Activated CD4-positive, CD25-positive, alpha-beta regulatory T cell treated with anti-CD3 and anti-CD28 coated beads, Interleukin-2, amount 50 U/mL, for 24 hours (primary cell): ENCODE data around the gene FCN2.

Source experiments
- ATAC-seq, 2 donors: fragments of 150-1000 bp; cut with Tn5 transposase; one replicate each; pipeline ENCODE4 v1.10.0; 2021; ENCODE audit warnings: mild to moderate bottlenecking in 1 of 2, moderate library complexity in 1 of 2

Gene FCN2

DNA sequence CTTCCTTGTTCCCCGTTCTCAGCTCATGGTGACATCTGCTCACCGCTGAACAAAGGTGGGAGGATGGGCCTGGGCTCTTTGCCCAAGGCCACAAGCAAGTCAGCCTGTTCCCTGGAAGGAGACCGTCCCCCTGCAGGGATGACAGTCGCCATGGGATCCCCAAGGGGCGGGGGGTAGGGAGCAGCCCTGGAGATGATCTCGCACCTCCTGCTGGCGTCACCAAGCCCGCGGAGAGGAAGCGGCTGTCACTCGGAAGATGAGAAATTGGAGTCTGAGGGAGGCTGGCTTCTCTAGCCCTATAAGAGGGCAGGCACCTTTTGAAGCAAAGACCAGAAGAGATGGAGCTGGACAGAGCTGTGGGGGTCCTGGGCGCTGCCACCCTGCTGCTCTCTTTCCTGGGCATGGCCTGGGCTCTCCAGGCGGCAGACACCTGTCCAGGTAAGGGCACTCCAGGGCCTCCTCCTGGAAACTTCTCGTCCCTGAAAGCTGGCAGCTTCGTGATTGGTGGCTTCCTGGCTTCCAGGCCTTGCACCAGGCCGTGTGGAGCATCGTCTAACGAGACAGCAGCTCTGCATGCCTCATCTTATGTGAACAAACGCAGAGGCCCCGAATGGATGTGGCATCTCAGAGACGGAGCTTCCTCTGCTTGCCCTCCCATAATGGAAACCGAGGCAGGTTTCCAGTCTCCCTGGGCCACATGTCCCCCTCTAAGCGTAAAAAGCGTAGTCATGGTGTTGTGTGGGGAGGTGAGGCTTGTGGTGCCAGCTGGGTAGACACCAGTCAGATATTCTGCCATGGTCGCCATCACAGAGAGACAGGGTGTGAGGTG lies at the start of gene FCN2:
FCN2 (plus strand) TSS at position 327 of the 829 bp plus-strand sequence; CDS start at position 339, 12 bp downstream.
- no peak for ATAC-seq

DNA sequence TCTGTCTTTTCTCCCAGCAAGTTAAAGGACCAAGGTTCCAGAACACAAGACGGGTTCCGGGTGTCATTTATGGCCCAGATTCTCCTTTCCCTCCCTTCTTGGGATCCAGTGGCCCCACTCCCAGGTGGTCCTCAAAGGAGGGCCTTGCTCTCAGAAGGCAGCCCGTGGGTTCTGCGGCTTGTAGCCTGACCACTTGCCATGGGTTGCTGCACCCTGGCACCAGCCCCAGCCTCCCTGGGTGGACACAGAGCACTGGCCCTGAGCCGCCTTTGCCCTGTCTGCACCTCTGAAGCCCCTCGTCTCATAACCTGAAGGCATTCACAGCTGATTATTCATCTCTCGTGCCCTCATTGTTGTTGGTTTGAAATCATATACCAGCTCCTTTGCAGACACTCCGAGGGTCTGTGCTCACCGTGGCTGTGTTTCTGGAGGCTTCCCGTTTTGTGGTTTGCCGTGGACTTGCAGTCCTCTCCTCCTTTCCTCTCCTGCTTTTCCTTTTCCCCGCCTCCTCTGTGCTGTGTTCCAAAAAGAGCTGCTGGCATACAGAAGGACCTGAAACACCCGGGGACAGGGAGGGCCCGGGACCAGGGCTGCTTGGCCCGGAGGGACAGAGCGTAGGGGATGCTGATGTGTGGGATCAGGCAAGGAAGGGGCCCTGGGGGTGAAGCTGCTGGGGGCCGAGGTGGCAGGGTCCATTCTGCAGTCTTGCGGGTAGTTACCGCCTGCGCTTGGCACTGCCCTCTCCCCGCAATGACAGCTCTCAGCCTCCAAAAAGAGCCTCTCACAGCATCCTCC lies 49.5 kb upstream of the FCN2 start:
- ATAC-seq, result no peak

DNA sequence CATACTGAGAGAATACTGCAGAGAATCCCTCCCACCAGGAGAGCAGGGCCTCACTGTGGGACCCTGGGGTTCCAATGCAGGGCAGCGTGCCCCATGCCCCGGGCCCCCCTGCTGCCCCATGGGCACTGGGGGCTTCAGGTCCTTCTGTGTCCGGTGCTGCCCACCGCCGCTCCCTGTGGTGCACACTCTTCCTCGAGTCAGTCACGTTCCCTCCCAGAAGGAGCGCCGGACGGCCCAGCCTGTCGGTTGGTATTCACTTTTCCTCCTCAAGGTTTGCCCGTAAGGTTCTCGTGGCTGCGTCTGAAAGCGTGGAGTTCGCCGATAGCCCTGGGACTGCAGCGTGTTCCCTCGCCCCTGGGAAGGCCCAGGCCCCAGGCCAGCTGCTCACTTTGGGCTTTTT lies 48.1 kb upstream of the FCN2 start:
- no peak for ATAC-seq

- no peak for ATAC-seq
Measured at GRCh38 chr9:134833294-134833880, 47.2 kb upstream of the FCN2 start.

DNA sequence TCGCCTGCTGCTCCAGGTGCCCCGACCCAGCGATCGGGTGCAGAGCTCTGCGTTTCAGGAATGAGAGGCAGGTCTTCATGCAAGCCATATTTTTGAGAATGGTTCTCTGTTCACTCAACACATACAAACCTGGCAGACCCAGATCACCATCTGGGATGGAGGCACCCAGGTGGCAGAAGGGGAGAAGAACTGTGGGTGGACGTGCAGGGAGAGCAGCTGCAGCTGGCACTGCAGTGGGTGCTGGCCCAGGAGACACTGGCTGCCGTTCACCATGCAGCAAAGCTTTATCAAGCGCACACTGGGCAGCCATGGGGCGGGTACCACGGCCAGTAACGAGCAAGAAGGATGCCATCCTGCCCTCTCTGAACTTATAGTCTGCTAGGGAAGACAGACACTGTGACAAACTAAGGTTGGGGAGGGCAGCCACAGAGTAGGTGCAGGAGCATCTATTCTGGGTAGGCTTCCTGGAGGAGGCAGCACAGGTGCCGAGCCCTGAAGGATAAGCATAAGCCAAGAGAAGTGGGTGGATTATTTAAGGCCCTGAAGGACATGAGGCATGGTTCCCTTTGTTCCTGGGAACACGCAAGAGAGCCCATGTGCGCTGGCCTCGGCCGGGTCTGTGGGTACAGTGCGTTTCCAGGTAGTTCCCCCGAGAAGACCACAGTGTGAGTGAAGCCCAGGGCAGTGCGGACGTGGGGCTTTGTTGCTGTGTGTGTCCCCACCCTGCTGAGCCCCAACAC lies 46.2 kb upstream of the FCN2 start:
- no peak for ATAC-seq

DNA sequence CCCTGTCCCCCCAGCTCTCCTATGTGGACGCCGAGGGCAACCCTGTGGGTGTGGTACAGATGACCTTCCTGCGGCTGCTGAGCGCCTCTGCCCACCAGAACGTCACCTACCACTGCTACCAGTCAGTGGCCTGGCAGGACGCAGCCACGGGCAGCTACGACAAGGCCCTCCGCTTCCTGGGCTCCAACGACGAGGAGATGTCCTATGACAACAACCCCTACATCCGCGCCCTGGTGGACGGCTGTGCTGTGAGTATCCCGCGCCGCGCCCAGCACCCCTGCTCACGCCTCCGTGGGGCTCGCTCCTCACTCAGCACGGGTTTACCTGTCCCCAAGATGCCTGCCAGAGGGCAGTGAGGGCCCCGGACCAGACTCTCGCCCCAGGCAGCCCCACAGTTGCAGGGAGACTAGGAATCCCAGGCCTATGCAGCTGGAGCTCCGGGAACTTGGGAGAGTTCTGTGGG lies 45.6 kb upstream of the FCN2 start:
- ATAC-seq, result no peak

DNA sequence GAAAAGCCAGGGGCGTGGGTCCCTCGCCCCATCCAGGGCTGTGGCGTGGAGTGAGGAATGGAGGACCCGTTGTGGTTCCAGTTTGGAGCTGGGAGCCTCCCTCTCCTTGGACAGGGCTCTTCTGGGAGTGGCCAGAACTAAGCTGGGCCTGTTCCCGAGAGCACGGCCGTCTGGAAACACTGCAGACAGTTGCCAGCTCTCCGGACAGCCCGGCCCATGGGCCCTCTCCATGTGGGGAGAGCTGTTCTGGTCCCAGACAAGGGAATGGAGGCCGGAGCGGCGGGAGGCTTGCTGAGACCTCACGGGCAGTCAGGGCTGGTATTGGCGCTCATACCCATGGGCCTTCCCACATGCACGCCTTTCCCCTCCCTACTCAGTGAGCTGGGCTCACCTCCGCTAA lies 45.2 kb upstream of the FCN2 start:
- no peak for ATAC-seq

- ATAC-seq, result no peak
Measured at GRCh38 chr9:134835987-134836386, 44.6 kb upstream of the FCN2 start.

DNA sequence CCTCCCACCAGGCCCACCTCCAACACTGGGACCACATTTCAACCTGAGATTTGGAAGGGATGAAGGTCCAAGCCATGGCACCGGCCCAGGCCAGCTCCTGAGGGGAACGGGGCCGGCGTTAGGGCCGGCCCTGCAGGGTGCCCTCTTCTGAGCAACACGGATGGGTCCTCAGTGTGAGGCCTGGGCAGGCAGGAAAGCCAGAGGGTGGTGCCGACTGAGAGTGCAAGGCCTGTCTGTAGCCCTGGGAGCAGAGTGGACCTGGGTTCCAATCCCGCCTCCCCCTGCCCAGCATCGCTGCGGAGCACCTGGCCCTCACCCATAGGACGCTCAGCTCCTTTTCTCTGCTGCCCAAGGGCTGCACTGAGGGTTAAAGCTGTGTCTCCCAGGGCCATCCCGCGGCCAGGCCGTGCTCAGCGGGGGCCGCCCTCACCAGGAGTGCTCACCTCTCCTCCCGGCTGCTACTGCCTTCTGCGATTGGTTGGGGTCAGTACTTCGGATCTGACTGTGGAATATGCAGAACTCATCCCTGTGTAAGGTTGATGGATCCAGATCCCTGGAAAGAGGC lies 44.1 kb upstream of the FCN2 start:
- ATAC-seq, result no peak

DNA sequence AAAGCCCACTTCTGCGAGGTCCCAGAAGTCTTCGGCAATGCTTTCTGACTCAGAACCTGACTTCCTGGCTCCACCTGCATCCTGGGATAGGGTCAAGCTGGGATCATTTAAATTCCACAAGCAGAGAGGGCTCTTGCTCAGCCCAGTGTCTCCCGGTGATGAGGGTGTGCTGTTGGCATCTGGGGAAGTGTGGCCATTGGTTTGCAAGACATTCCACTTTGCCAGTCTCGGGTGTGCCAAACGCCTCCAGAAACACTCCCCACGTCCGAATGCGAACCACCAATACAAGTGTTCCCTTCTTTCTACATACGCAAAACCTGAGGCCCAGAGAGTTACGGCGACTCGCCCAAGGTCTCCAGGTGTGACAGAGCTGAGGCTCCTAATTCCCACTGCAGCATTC lies 43.1 kb upstream of the FCN2 start:
- ATAC-seq, result no peak

DNA sequence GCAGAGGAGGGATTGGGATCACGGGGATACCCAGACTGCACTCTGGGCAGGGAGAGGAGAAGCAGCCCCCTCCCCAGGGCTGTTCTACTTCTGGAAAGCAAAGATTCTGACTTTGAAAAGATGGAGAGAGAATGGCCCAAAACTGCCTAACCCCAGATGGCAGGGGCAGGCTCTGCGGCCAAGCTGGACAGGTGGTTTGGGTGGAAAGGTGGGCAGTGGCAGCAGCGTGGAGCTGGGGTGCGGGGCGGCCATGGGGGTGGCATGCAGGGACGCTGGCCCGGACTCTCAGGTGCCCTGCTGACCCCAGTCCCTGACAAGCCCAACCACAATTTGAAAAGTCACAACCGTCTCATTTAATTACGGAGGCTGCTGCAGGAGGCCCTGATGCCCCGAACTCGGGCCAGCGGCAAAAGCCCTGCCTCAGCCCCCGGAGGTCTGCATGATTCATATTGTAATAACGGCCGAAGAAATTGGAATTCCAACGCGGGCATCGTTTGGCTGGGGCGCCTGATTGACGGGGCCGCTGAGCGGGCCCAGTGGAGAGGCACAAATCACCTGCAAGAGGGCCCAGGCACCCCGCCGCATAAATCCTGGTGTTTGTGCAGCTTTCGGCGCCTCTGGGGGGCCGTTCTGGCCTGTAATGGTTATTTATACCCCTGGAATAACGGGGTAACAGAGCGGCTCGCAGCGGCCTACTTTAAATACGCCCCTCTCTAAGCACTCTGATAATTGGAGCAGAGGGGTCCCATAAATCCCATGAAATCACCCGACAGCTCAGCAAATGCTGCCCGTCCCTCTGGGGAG lies 41.8 kb upstream of the FCN2 start:
- no peak for ATAC-seq

- no peak for ATAC-seq
Measured at GRCh38 chr9:134839455-134840125, 41.0 kb upstream of the FCN2 start.

- ATAC-seq, result no peak
Measured at GRCh38 chr9:134840511-134840910, 40.1 kb upstream of the FCN2 start.

DNA sequence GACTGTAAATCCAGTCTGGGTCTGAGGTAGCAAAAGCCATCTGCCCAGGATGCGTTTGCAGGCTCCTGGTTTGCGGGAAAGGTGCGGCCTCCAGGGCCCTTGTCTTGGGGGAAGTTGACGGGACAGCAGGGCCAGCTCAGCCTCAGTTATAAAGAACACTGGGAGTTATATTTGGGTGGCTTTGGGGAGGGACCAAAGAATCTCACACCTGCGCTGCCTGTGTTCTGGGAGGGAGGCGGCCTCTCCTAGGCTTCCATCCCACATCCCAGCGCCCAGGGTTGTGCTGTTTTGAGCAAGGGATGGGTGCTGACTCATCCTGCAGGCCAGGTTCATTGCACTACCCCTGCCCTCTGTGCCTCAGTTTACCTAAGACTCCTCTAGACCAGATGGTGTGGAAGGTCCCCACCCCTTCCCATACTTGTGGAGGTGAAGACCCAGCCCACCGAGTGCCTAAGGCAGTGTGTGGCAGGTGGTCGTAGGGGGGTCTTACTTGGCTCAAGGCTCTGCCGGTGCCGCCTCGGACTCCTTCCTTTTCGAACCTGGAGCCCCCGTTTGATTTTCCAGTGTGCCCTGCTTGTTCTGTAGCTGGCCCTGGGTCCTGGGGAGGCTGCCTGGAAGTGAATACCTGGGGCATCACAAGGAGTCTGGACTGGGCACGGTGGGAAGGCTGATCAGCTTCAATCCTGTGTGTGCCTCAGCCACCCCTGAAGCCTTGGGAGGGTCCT lies 39.3 kb upstream of the FCN2 start:
- no peak for ATAC-seq

GRCh38 chr9:134842321-134842720 lies 38.3 kb upstream of the FCN2 start:
- no peak for ATAC-seq

DNA sequence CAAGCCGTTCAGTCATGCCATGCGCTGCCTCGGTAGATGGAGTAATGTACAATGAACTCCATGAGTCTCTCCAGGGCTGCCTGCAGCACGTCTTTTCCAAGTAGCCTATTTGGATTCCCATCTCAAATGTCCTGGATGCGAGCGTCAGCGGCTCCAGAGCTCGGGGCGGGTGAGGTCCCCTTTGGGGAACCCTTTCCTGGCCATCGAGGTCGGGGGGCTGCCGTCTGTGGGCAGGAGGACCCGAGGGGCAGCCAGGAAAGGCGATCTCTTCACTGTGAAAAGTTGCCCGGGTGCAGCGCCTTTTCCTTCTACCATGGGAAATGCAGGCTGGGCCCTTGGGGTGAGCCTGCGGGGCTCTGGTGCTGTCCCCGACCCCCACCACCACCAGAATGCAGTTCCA lies 36.9 kb upstream of the FCN2 start:
- ATAC-seq, result no peak

GRCh38 chr9:134844821-134845220 lies 35.8 kb upstream of the FCN2 start:
- ATAC-seq, result no peak

- ATAC-seq, result no peak
Measured at GRCh38 chr9:134846187-134846586, 34.4 kb upstream of the FCN2 start.

DNA sequence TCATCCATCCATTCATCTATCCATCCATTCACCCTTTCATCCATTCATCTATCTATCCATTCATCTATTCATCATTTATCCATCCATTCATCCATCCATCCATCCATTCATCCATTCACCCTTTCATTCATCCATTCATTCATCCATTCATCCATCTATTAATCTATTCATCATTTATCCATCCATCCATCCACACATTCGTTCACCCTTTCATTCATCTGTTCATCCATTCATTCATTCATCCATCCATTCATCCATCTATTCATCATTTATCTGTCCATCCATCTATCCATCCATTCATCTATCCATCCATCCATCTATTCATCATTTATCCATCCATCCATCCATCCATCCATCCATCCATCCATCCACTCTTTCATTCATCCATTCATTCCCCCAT lies 33.9 kb upstream of the FCN2 start:
- ATAC-seq, result no peak

DNA sequence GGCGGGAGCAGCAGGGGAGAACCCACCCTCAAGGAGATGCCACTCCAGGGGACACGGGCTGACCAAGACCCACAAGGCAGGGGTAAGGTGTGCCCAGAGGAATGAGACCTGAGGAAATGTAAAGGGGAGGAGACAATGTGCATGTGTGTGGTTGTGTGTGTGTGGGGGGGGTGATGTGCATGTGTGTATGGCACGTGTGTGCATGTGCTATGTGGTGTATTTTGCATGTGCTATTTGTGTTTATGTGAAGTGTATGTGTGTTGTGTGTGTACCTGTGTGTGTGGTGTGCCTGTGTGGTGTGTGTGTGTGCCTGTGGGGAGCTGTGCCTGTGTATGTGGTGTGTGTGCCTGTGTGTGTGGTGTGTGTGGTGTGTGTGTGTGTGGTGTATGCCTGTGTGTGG lies 33.5 kb upstream of the FCN2 start:
- ATAC-seq, result no peak
